ENCODE results near the gene SKAP1.
"Not testable (repeated sequence)": the region's sequence is repeated elsewhere in the genome, so short reads cannot be mapped to it uniquely, and the experiment has no call there.

Gene SKAP1

GRCh38 chr17:48211787-48212186 lies 218.2 kb downstream of the SKAP1 start:
- DNase-seq (ENCODE audit: low read depth, low spot score): no peak

GRCh38 chr17:48211011-48211410 lies 219.0 kb downstream of the SKAP1 start:
- no peak for DNase-seq (ENCODE audit: low read depth, low spot score)

- no peak for DNase-seq (ENCODE audit: low read depth, low spot score)
Observed at GRCh38 chr17:48209973-48210372, 220.0 kb downstream of the SKAP1 start.

- no peak for DNase-seq (ENCODE audit: low read depth, low spot score)
Observed at GRCh38 chr17:48207776-48208544, 222.1 kb downstream of the SKAP1 start.

GRCh38 chr17:48207036-48207435 lies 223.0 kb downstream of the SKAP1 start:
- DNase-seq (ENCODE audit: low read depth, low spot score): not testable (repeated sequence)

GRCh38 chr17:48202959-48203358 lies 227.1 kb downstream of the SKAP1 start:
- no peak for DNase-seq (ENCODE audit: low read depth, low spot score)

- no peak for DNase-seq (ENCODE audit: low read depth, low spot score)
Observed at GRCh38 chr17:48198950-48199541, 231.0 kb downstream of the SKAP1 start.

GRCh38 chr17:48195910-48196309 lies 234.1 kb downstream of the SKAP1 start:
- DNase-seq (ENCODE audit: low read depth, low spot score): no peak

GRCh38 chr17:48194097-48194550 lies 235.9 kb downstream of the SKAP1 start:
- no peak for DNase-seq (ENCODE audit: low read depth, low spot score)

GRCh38 chr17:48192321-48192731 lies 237.7 kb downstream of the SKAP1 start:
- DNase-seq (ENCODE audit: low read depth, low spot score): no peak

GRCh38 chr17:48191362-48191761 lies 238.7 kb downstream of the SKAP1 start:
- DNase-seq (ENCODE audit: low read depth, low spot score): no peak

GRCh38 chr17:48190871-48191270 lies 239.1 kb downstream of the SKAP1 start:
- no peak for DNase-seq (ENCODE audit: low read depth, low spot score)

GRCh38 chr17:48187872-48188608 lies 242.0 kb downstream of the SKAP1 start:
- no peak for DNase-seq (ENCODE audit: low read depth, low spot score)

- DNase-seq (ENCODE audit: low read depth, low spot score): not testable (repeated sequence)
Observed at GRCh38 chr17:48186317-48186716, 243.7 kb downstream of the SKAP1 start.

- no peak for DNase-seq (ENCODE audit: low read depth, low spot score)
Observed at GRCh38 chr17:48184721-48185120, 245.3 kb downstream of the SKAP1 start.

- no peak for DNase-seq (ENCODE audit: low read depth, low spot score)
Observed at GRCh38 chr17:48181653-48182052, 248.4 kb downstream of the SKAP1 start.

GRCh38 chr17:48180842-48181629 lies 249.0 kb downstream of the SKAP1 start:
- no peak for DNase-seq (ENCODE audit: low read depth, low spot score)

- DNase-seq (ENCODE audit: low read depth, low spot score): no peak
Observed at GRCh38 chr17:48179071-48179945, 250.7 kb downstream of the SKAP1 start.

- DNase-seq (ENCODE audit: low read depth, low spot score): no peak
Observed at GRCh38 chr17:48178317-48178716, 251.7 kb downstream of the SKAP1 start.

- DNase-seq (ENCODE audit: low read depth, low spot score): no peak
Observed at GRCh38 chr17:48177816-48178215, 252.2 kb downstream of the SKAP1 start.

GRCh38 chr17:48176471-48176855 lies 253.6 kb downstream of the SKAP1 start:
- DNase-seq (ENCODE audit: low read depth, low spot score): no peak
